Measurements from ENCODE around the gene YPEL3. TPM values are rescaled to one million over a fixed set of nuclear protein-coding genes. Genes with fewer than 3 reads are reported as not detected.

The YPEL3 gene
- total RNA-seq, 4 donors from 2014 or later: 81.9 to 197 (median 122) TPM

GRCh38 chr16:30108059-30108850 is 12.2 kb upstream of the YPEL3 start:
- no peaks in the 10 kb centered on the region for H3K27me3 ChIP-seq
- no peak for DNase-seq (ENCODE audit: low spot score in 2 of 2)
- peaks cover 0 to 4% (median under 1%) of the 10 kb centered on the region in 4 donors for H3K4me1 ChIP-seq
- no peaks in the 10 kb centered on the region for H3K9me3 ChIP-seq
- no peak overlapping the region for H3K27ac ChIP-seq
- no peak for TF ChIP-seq EP300 (IDR thresholded peaks at IDR 0.05)
- no peak for TF ChIP-seq CTCF (IDR thresholded peaks at IDR 0.05)
- no peak for TF ChIP-seq POLR2A (IDR thresholded peaks at IDR 0.05)
- H3K36me3 ChIP-seq: peaks cover 0 to 96% (median 10%) of the 10 kb centered on the region in 3 donors
- WGBS, 2 donors: 78 to 84% methylated on average over 15 of the region's 15 CpGs
- no peak overlapping the region for H3K4me3 ChIP-seq

GRCh38 chr16:30104492-30104891 is 8.5 kb upstream of the YPEL3 start:
- H3K27ac ChIP-seq: no peak overlapping the region
- no peaks in the 10 kb centered on the region for H3K27me3 ChIP-seq
- H3K9me3 ChIP-seq: no peaks in the 10 kb centered on the region
- no peaks in the 10 kb centered on the region for H3K4me1 ChIP-seq
- 73 to 86% methylated on average over 6 of the region's 6 CpGs for WGBS, 2 donors
- no peak overlapping the region for H3K4me3 ChIP-seq
- peaks cover 0 to 60% (median 0%) of the 10 kb centered on the region in 3 donors for H3K36me3 ChIP-seq
- DNase-seq (ENCODE audit: low spot score in 2 of 2): no peak
- TF ChIP-seq EP300 (IDR thresholded peaks at IDR 0.05) (no peak), POLR2A (IDR thresholded peaks at IDR 0.05) (no peak), CTCF (IDR thresholded peaks at IDR 0.05) (no peak)

- Histone ChIP-seq H3K4me1 (no peaks in the 10 kb centered on the region), H3K36me3 (peaks cover 0 to 55% (median 0%) of the 10 kb centered on the region in 3 donors), H3K9me3 (no peaks in the 10 kb centered on the region), H3K4me3 (no peak overlapping the region), H3K27me3 (no peaks in the 10 kb centered on the region), H3K27ac (no peak overlapping the region)
- no peak for DNase-seq (ENCODE audit: low spot score in 2 of 2)
- TF ChIP-seq EP300 (IDR thresholded peaks at IDR 0.05) (no peak), CTCF (IDR thresholded peaks at IDR 0.05) (no peak), POLR2A (IDR thresholded peaks at IDR 0.05) (no peak)
- 77 to 79% methylated on average over 4 of the region's 4 CpGs for WGBS, 2 donors
These were observed 8.1 kb upstream of the YPEL3 start for GRCh38 chr16:30104090-30104489.

GRCh38 chr16:30096862-30097563 is 1.0 kb upstream of the YPEL3 start:
- Histone ChIP-seq H3K27ac (peak overlapping the region; percentile 90 to 97 (median 96)), H3K4me1 (peaks cover 0 to 34% (median 21%) of the 10 kb centered on the region in 4 donors), H3K36me3 (peaks cover 5 to 23% (median 5%) of the 10 kb centered on the region in 3 donors), H3K4me3 (peak overlapping the region in 2 of 4 donors; percentile 55 to 93), H3K9me3 (peaks cover 0 to 23% (median 0%) of the 10 kb centered on the region in 4 donors), H3K27me3 (no peaks in the 10 kb centered on the region)
- no peak for DNase-seq (ENCODE audit: low spot score in 2 of 2)
- WGBS, 2 donors: 94 to 96% methylated on average over 18 of the region's 18 CpGs
- no peak for TF ChIP-seq EP300 (IDR thresholded peaks at IDR 0.05)
- TF ChIP-seq CTCF (IDR thresholded peaks at IDR 0.05): no peak
- no peak for TF ChIP-seq POLR2A (IDR thresholded peaks at IDR 0.05)
